Erythroblast (primary cell): ENCODE data around the gene ADAT2.

Experiments
- DNase-seq, 2 experiments: peaks; one replicate each; lab custom pipeline; 2025; lab: John Stamatoyannopoulos, UW
- GATA1 ChIP-seq: IDR thresholded peaks from 2 replicates; pipeline ENCODE4 v1.6.1; 2011; ENCODE audit warnings: low read depth, mild to moderate bottlenecking, control low read depth, low read length, moderate library complexity
- POLR2A ChIP-seq: IDR thresholded peaks from 2 replicates; pipeline ENCODE4 v1.6.1; 2011; ENCODE audit warnings: mild to moderate bottlenecking, low read length

The ADAT2 gene

GRCh38 chr6:143397227-143398222, 53.0 kb downstream of the ADAT2 start:
- no peak for TF ChIP-seq GATA1
- no peak for TF ChIP-seq POLR2A
- no peak for DNase-seq

GRCh38 chr6:143396497-143397226, 53.8 kb downstream of the ADAT2 start:
- DNase-seq = no peak
- TF ChIP-seq POLR2A (no peak), GATA1 (no peak)

GRCh38 chr6:143395699-143396098, 54.8 kb downstream of the ADAT2 start:
- no peak for TF ChIP-seq GATA1
- TF ChIP-seq POLR2A = no peak
- no peak for DNase-seq

- TF ChIP-seq POLR2A (no peak), GATA1 (no peak)
- DNase-seq = no peak
These were observed 56.1 kb downstream of the ADAT2 start for GRCh38 chr6:143394389-143394788.

GRCh38 chr6:143390278-143390677, 60.2 kb downstream of the ADAT2 start:
- TF ChIP-seq GATA1 (no peak), POLR2A (no peak)
- DNase-seq = no peak

GRCh38 chr6:143385636-143386035, 64.9 kb downstream of the ADAT2 start:
- TF ChIP-seq POLR2A = no peak
- TF ChIP-seq GATA1 = no peak
- no peak for DNase-seq

- DNase-seq = no peak
- TF ChIP-seq GATA1 (no peak), POLR2A (no peak)
These were observed 73.6 kb downstream of the ADAT2 start for GRCh38 chr6:143376861-143377260.

GRCh38 chr6:143376375-143376774, 74.1 kb downstream of the ADAT2 start:
- DNase-seq = no peak
- TF ChIP-seq POLR2A (no peak), GATA1 (no peak)

- DNase-seq = no peak
- TF ChIP-seq POLR2A (no peak), GATA1 (no peak)
These were observed 75.4 kb downstream of the ADAT2 start for GRCh38 chr6:143375022-143375585.

- TF ChIP-seq POLR2A (no peak), GATA1 (no peak)
- DNase-seq = no peak
These were observed 76.5 kb downstream of the ADAT2 start for GRCh38 chr6:143374014-143374413.
